HG03521 (cell line): ENCODE data around the gene AGPAT3.

ENCODE experiments used
- ATAC-seq: cut with Tn5 transposase; IDR thresholded peaks from one replicate; pipeline ENCODE4 v1.9.1; 2021; ENCODE audit warnings: mild to moderate bottlenecking, moderate library complexity; ENCODE audit not compliant: unreplicated experiment

AGPAT3 gene

GRCh38 chr21:43951911-43952703, 87.1 kb downstream of the AGPAT3 start:
- no peak for ATAC-seq

GRCh38 chr21:43953021-43953420, 88.0 kb downstream of the AGPAT3 start:
- ATAC-seq, result no peak

GRCh38 chr21:43954042-43954441, 89.0 kb downstream of the AGPAT3 start:
- ATAC-seq, result no peak

- ATAC-seq, result no peak
Measured at GRCh38 chr21:43954896-43955295, 89.9 kb downstream of the AGPAT3 start.

DNA sequence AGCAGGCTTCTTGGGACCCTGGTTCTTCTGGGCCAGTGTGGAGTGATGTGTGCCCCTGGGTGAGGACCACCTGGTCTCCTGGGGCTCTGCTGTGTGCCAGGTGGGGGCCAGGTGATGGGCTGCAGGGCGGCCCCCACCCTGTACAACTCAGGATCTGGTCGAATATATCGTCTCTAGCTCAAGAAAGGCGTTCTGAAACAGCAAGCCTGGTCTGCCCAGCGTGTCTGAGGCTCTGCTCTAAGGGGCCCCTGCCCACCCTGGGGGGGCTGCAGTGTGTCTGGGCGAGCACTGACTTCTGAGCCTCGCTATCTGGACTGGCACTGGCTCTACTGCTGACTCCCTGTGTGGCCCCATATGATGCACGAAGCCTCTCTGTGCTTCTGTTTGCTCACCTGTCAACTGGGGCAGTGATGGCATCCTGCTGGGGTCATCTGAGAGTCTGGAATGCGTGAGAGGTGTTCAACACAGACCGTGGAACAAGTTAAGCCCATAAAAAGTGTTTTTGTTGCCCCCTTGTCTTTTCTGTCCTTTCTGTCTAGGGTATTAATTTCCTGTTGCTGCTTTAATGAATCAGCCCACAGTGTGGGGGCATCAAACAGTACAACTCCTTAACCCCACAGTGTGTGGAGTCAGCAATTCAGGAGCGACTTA, 91.1 kb downstream of the AGPAT3 start:
- ATAC-seq, result no peak

GRCh38 chr21:43956670-43957035, 91.6 kb downstream of the AGPAT3 start:
- ATAC-seq, result no peak

GRCh38 chr21:43957128-43957571, 92.1 kb downstream of the AGPAT3 start:
- no peak for ATAC-seq

DNA sequence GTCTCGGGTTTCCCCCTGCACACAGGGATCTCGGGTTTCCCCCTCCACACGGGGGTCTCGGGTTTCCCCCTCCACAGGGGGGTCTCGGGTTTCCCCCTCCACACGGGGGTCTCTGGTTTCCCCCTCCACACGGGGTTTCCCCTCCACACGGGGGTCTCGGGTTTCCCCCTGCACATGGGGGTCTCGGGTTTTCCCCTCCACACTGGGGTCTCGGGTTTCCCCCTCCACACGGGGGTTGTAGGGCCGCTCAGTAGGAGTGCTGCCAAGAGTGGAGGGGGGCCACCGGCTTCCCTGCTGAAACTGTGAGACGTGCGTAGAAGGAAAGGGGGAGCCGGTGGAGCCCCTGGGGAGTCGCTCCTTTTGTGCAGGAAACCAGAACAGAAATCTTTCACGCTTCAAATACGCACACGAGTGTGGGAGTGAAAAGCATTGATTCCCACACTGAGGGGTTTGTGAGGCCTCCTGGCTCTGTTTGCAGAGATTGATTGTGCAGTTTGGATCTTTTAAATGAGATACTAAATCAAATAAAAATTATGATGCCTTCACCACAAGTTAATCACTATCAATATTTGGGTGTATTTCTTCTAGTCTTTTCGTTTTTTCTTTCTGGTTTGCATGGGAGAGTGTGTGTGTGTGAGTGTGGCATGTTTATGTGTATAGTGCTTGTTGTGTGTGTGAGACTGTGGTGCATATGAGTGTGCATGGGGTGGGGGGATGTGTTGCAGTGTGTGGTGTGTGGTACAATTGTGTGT, 92.8 kb downstream of the AGPAT3 start:
- no peak for ATAC-seq

- ATAC-seq, result no peak
Measured at GRCh38 chr21:43958364-43959158, 93.5 kb downstream of the AGPAT3 start.

GRCh38 chr21:43959231-43960116, 94.5 kb downstream of the AGPAT3 start:
- no peak for ATAC-seq

DNA sequence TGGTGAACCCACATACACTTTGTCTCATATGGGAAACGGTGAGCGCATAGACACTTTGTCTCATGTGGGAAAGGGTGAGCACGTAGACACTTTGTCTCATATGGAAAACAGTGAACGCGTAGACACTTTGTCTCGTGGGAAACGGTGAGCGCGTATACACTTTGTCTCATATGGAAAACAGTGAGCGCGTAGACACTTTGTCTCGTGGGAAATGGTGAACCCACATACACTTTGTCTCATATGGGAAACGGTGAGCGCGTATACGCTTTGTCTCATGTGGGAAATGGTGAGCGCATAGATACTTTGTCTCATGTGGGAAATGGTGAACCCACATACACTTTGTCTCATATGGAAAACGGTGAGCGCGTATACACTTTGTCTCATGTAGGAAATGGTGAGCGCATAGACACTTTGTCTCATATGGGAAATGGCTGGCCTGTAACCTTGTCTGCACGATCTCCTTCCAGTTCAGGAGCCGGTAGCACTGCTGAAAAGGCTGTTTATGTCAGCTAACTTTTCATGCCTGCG, 96.4 kb downstream of the AGPAT3 start:
- no peak for ATAC-seq

DNA sequence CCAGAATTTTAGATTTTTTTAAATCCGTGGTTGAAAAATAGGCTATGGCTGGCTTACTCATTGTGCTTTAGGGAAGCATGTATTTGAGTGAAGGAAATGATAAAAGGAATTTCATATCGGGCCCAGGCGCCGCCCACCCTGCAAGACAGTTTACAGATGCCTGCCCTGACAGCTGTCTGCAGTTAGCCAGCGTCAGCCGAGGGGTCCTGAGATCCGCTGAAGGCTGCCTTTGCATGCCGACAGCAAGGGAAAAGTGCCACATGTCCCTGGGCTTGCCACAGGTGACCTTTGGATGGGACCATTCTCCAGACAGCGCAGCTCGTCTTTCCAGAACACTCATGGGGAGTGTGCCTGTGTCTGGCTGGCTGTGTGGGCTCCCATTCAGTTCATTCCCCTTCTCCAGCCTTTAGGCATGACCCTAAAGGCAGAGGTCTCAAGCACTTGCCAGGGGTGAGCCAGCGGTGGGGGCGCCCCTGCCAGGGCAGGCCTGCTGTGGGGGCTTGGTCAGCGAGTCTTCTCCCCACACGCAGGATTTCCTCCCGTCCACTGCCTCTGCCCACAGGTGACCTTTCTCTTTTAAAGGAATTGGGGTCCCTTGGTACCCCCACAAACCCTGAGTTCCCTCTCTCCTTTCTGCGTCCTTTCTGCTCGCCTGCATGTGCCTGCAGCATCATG, 101.0 kb downstream of the AGPAT3 start:
- ATAC-seq, result no peak

GRCh38 chr21:43966946-43967512, 102.0 kb downstream of the AGPAT3 start:
- no peak for ATAC-seq

- no peak for ATAC-seq
Measured at GRCh38 chr21:43967981-43968380, 103.0 kb downstream of the AGPAT3 start.

DNA sequence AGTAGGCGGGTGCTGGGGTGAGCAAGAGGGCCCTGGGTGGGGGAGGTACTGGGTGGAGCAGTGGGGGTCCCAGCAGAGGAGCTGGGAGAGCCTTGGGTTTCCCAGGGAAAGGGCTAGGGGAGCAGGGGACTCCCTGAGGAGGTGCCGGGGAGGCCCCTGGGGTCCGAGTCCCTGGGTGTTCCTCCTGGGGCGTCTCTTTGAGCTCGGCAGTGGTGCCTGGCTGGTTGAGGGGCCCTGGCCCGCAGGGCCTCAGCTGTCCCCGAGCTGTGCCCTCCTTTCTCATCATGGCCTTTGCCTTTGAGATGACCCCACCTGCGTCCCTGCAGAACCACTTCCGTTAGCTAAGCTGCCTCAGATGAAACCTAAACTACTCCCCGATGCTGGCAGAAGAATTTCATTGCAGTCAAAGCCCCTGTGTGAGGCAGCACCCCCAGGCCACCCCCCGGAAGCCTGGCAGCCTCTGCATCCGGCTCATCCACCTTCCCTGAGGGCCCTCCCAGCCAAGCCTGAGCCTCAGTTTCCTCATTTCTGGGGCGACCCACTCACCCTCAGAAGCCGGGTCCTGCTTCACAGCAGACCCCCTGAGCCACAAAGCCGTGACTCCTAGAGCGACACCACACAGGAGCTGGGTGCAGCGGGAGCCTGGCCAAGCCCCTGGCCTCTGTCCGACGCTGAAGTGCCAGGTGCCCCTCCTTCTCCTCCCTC, 103.5 kb downstream of the AGPAT3 start:
- no peak for ATAC-seq

GRCh38 chr21:43969115-43969444, 104.1 kb downstream of the AGPAT3 start:
- no peak for ATAC-seq

- ATAC-seq, result no peak
Measured at GRCh38 chr21:43970551-43970950, 105.5 kb downstream of the AGPAT3 start.

DNA sequence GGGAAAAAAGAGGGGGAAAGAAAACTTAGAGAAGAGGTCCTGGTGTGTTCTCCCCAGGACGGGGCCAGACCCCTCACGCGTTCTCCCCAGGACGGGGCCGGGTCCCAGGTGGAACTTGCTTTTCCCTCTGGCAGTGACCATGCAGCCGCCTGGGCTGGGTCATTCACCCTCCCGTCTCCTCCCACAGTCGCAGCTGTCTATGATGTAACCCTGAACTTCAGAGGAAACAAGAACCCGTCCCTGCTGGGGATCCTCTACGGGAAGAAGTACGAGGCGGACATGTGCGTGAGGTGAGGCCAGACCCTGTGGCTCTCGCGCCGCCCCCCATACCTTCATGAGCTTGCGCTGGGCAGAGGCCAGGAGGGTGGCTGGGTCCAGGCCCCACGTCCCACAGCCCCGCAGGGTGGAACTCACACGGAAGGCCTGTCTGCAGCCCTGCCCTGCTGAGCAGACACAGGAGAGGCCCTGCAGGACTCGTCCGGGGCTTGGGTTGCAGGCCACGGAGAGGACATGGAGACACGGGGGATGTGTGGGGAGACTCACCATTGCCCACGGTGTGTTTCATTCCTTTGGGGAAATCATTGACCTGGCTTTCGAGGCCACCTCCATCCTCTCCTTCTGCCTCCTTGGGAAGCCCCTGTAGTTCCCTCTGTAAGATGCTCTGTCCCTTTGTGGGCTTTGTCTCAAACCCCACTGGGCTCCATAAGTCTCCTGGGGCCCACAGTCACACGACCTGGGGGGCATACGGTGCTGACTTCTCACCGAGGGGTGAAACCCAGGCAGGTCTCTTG, 106.4 kb downstream of the AGPAT3 start:
- no peak for ATAC-seq
